SKM-1 treated with dmso at 0.1 percent for 144 hours (cell line): ENCODE measurements around the gene NUDT22.

ENCODE experiments used
- DNase-seq: peaks from one replicate; lab custom pipeline; 2025; ENCODE audit not compliant: unreplicated experiment; lab: John Stamatoyannopoulos, UW

NUDT22 gene

GRCh38 chr11:64268893-64269539, 42.9 kb downstream of the NUDT22 start:
- DNase-seq = peak; percentile 72

- peak; percentile 99 for DNase-seq
Observed at GRCh38 chr11:64269540-64270220, 43.6 kb downstream of the NUDT22 start.

GRCh38 chr11:64275031-64275800, 49.1 kb downstream of the NUDT22 start:
- no peak for DNase-seq

- no peak for DNase-seq
Observed at GRCh38 chr11:64275841-64276240, 49.8 kb downstream of the NUDT22 start.

- DNase-seq = no peak
Observed at GRCh38 chr11:64276653-64277431, 50.8 kb downstream of the NUDT22 start.

GRCh38 chr11:64278576-64279190, 52.6 kb downstream of the NUDT22 start:
- no peak for DNase-seq
